Iris pigment epithelial cell (primary cell): Measurements from ENCODE around the gene RAI14.

Experiments used
- DNase-seq: peaks from one replicate; pipeline ENCODE4 v3.0.0-alpha.2; 2011; ENCODE audit warnings: low read depth

RAI14 gene

GRCh38 chr5:34677428-34677827 is 21.3 kb downstream of the RAI14 start:
- no peak for DNase-seq

GRCh38 chr5:34680896-34681295 is 24.8 kb downstream of the RAI14 start:
- DNase-seq: no peak

- DNase-seq: peak; percentile 64
Observed at GRCh38 chr5:34682926-34683623, 26.9 kb downstream of the RAI14 start.

- peak; percentile 44 for DNase-seq
Observed at GRCh38 chr5:34684281-34684979, 28.3 kb downstream of the RAI14 start.

GRCh38 chr5:34684980-34685352 is 28.8 kb downstream of the RAI14 start:
- no peak for DNase-seq

- DNase-seq: peak; percentile 80
Observed at GRCh38 chr5:34685485-34686165, 29.5 kb downstream of the RAI14 start.

GRCh38 chr5:34686762-34687268 is 30.7 kb downstream of the RAI14 start:
- DNase-seq: peak; percentile 99

- DNase-seq: peak; percentile 94
Observed at GRCh38 chr5:34687269-34688011, 31.3 kb downstream of the RAI14 start.

GRCh38 chr5:34688015-34688810 is 32.1 kb downstream of the RAI14 start:
- no peak for DNase-seq

- no peak for DNase-seq
Observed at GRCh38 chr5:34690301-34690700, 34.2 kb downstream of the RAI14 start.

GRCh38 chr5:34690898-34691297 is 34.8 kb downstream of the RAI14 start:
- DNase-seq: no peak

GRCh38 chr5:34691326-34691725 is 35.2 kb downstream of the RAI14 start:
- no peak for DNase-seq

GRCh38 chr5:34692786-34693185 is 36.7 kb downstream of the RAI14 start:
- no peak for DNase-seq

- no peak for DNase-seq
Observed at GRCh38 chr5:34694012-34694411, 37.9 kb downstream of the RAI14 start.

GRCh38 chr5:34694685-34695084 is 38.6 kb downstream of the RAI14 start:
- no peak for DNase-seq

- no peak for DNase-seq
Observed at GRCh38 chr5:34695275-34696027, 39.3 kb downstream of the RAI14 start.

- no peak for DNase-seq
Observed at GRCh38 chr5:34697308-34698108, 41.4 kb downstream of the RAI14 start.

- no peak for DNase-seq
Observed at GRCh38 chr5:34698109-34698419, 41.9 kb downstream of the RAI14 start.

- DNase-seq: no peak
Observed at GRCh38 chr5:34698754-34699153, 42.6 kb downstream of the RAI14 start.
